HL-60 (cell line): Measurements from ENCODE around the gene TOGARAM1.

Source experiments
- DNase-seq, 2 experiments: peaks; one replicate each; pipeline ENCODE4 v3.0.0-alpha.2; 2010 to 2020; ENCODE audit warnings: low read depth in 1 of 2, low spot score in 1 of 2
- H3K27ac ChIP-seq: fragments of 250-450 bp; sonication (Bioruptor Pico); replicated peaks from 2 replicates; pipeline ENCODE4 v1.5.1; 2020; ENCODE audit warnings: mild to moderate bottlenecking, moderate library complexity
- H3K27me3 ChIP-seq: fragments of 250-450 bp; sonication (Bioruptor Pico); 2 replicates; pipeline ENCODE4 v1.5.1; 2021; ENCODE audit warnings: mild to moderate bottlenecking, moderate library complexity; ENCODE audit not compliant: insufficient read depth, poor library complexity, severe bottlenecking
- H3K4me3 ChIP-seq: replicated peaks from 2 replicates; pipeline ENCODE4 v1.5.1; 2011; ENCODE audit warnings: mild to moderate bottlenecking, control low read depth, low read length; ENCODE audit not compliant: insufficient read depth
- CTCF ChIP-seq: IDR thresholded peaks from one replicate; pipeline ENCODE4 v1.5.1; 2011; ENCODE audit warnings: low read length, control low read depth, inconsistent platforms; ENCODE audit not compliant: insufficient read depth
- GABPA ChIP-seq: IDR thresholded peaks from 2 replicates; pipeline ENCODE4 v1.6.1; 2012; ENCODE audit warnings: low read depth
- POLR2AphosphoS5 ChIP-seq: IDR thresholded peaks from 2 replicates; pipeline ENCODE4 v1.6.1; 2012; ENCODE audit warnings: low read depth
- REST ChIP-seq: IDR thresholded peaks from 2 replicates; pipeline ENCODE4 v1.6.1; 2012; ENCODE audit warnings: low read depth; ENCODE audit not compliant: insufficient replicate concordance
- SPI1 ChIP-seq: IDR thresholded peaks from 2 replicates; pipeline ENCODE4 v1.6.1; 2012; ENCODE audit warnings: low read depth, mild to moderate bottlenecking, borderline replicate concordance

The TOGARAM1 gene

DNA sequence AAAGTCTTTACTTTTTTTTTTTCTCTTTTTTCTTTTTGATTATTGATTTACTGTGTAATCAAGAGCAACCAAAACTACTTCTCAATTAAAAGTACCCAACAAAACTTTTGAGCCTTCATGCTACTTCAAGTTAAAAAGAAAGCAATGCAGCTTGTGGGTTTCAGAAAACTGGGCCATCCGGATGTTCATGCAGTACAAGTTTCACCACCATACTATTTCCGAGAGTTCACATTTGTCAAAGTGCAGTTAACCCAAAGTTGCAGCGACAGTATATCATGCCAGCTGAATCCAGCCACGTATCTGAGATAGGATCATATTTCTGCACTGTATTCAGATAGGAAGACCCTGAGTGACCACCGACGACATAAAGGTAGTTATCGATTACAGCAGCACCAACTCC is 33.2 kb upstream of the TOGARAM1 start:
- Histone ChIP-seq H3K4me3 (no peak overlapping the region), H3K27ac (no peak overlapping the region), H3K27me3 (no peaks in the 10 kb centered on the region)
- TF ChIP-seq POLR2AphosphoS5: no peak
- TF ChIP-seq GABPA: no peak
- TF ChIP-seq REST: no peak
- no peak for TF ChIP-seq CTCF
- TF ChIP-seq SPI1: no peak
- no peak for DNase-seq

GRCh38 chr14:44935155-44935554 is 26.8 kb upstream of the TOGARAM1 start:
- DNase-seq: no peak
- no peaks in the 10 kb centered on the region for H3K27me3 ChIP-seq
- no peak overlapping the region for H3K27ac ChIP-seq
- TF ChIP-seq GABPA (no peak), POLR2AphosphoS5 (no peak), SPI1 (no peak), CTCF (no peak), REST (no peak)
- no peak overlapping the region for H3K4me3 ChIP-seq

DNA sequence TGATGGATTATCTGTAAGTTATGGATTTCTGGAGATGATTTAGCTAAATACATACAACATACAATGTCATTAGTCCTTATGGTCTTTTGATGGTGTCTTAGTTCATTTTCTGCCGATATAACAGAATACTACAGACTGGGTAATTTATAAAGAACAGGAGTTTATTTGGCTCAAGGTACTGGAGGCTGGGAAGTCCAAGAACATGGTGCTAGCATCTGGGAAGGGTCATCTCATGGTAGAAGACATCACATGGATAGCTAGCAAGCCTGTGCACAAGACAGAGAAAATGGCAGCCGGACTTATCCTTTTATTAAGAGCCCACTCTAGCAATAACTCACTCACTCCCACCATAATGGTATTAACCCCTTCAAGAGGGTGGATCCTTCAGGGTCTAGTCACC is 24.4 kb upstream of the TOGARAM1 start:
- Histone ChIP-seq H3K27ac (no peak overlapping the region), H3K27me3 (no peaks in the 10 kb centered on the region), H3K4me3 (no peak overlapping the region)
- DNase-seq: no peak
- TF ChIP-seq GABPA (no peak), POLR2AphosphoS5 (no peak), CTCF (no peak), REST (no peak)
